Activated CD4-positive, alpha-beta T cell treated with anti-CD3 and anti-CD28 coated beads for 36 hours (primary cell): ENCODE measurements around the gene NCF4. TPM values are rescaled to one million over a fixed set of nuclear protein-coding genes. Genes with fewer than 3 reads are reported as not detected.
A peak's percentile ranks its signal among the peaks of the same experiment; 100 is the strongest.

ENCODE experiments used
- ATAC-seq: fragments of 200-7000 bp; cut with Tn5 transposase; one replicate; pipeline ENCODE4 v1.10.0; 2021; ENCODE audit warnings: mild to moderate bottlenecking, moderate library complexity
- CTCF ChIA-PET: fragments of 350-600 bp; sonication (Branson Sonifier 250); formaldehyde crosslinking; loops from one replicate; lab custom pipeline; 2021; ENCODE audit warnings: antibody characterized with exemption; lab: Charles Lee
- POLR2A ChIA-PET: fragments of 350-600 bp; sonication (Branson Sonifier 250); formaldehyde crosslinking; loops from one replicate; lab custom pipeline; 2021; ENCODE audit warnings: antibody characterized with exemption, inconsistent platforms; lab: Charles Lee
- DNase-seq: peaks from one replicate; pipeline ENCODE4 v3.0.0-alpha.2; 2020
- H3K27ac Mint-ChIP-seq: one replicate; pipeline ENCODE4 v1.8.0; 2021; ENCODE audit warnings: mixed read lengths
- H3K27me3 Mint-ChIP-seq: one replicate; pipeline ENCODE4 v1.8.0; 2021; ENCODE audit warnings: mixed read lengths
- H3K36me3 Mint-ChIP-seq: one replicate; pipeline ENCODE4 v1.8.0; 2021; ENCODE audit warnings: low read depth, mixed read lengths
- H3K4me1 Mint-ChIP-seq: one replicate; pipeline ENCODE4 v1.8.0; 2021; ENCODE audit warnings: mixed read lengths
- H3K4me3 Mint-ChIP-seq: one replicate; pipeline ENCODE4 v1.8.0; 2021; ENCODE audit warnings: mild to moderate bottlenecking, moderate library complexity, mixed read lengths
- H3K9me3 Mint-ChIP-seq: one replicate; pipeline ENCODE4 v1.8.0; 2021; ENCODE audit warnings: low read depth, mixed read lengths
- intact Hi-C, 2 experiments: fragments of 100-400 bp; cut with DNase I in 1 of 2; cut with micrococcal nuclease in 1 of 2; formaldehyde crosslinking; loops; one replicate each; pipeline versions ENCODE4 v1.14.2 to v1.15.1; 2022 to 2024; cut with DNase I, micrococcal nuclease
- total RNA-seq, 2 experiments: library from RNA; stranded (reverse); gene quantifications; one replicate each; pipeline ENCODE4 v1.2.3, GENCODE V29; 2021

Gene NCF4
- total RNA-seq, 2 experiments from 2014 or later = 3.8 to 3.9 TPM

DNA sequence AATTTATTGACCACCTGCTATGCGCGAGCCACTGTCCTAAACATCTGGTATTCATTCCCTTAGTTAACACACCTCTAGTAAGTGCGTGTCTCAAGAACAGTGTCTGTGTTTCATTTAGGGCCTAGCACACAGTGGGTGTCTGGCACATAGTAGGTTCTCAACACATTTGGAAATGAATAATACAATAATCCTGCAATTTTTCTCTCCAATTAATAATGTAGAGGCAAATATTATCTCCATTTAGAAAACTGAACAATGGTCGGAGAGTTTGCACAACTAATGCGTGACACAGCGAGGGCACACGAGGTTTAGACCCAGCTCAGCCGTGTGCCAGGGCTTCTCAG lies 4.0 kb upstream of the NCF4 start:
- ChIA-PET POLR2A (no interaction called here), CTCF (interaction anchor here (0.6 to 5.8 kb wide), 29 partner anchors 10 to 669 kb away, joined by 3 to 60 read pairs (median 6); partner anchors contain the start of gene IFT27)
- intact Hi-C loops = loop anchor here (1.0 to 2.0 kb wide), 4 partner anchors 74 to 342 kb away; no protein-coding TSS in a partner anchor
- H3K9me3 Mint-ChIP-seq = no peaks in the 10 kb centered on the region
- ATAC-seq = no peak
- peaks cover 2% of the 10 kb centered on the region for H3K27me3 Mint-ChIP-seq
- H3K4me1 Mint-ChIP-seq = peaks cover 33% of the 10 kb centered on the region
- H3K4me3 Mint-ChIP-seq = no peak overlapping the region
- H3K27ac Mint-ChIP-seq = no peak overlapping the region
- H3K36me3 Mint-ChIP-seq = no peaks in the 10 kb centered on the region
- no peak for DNase-seq

DNA sequence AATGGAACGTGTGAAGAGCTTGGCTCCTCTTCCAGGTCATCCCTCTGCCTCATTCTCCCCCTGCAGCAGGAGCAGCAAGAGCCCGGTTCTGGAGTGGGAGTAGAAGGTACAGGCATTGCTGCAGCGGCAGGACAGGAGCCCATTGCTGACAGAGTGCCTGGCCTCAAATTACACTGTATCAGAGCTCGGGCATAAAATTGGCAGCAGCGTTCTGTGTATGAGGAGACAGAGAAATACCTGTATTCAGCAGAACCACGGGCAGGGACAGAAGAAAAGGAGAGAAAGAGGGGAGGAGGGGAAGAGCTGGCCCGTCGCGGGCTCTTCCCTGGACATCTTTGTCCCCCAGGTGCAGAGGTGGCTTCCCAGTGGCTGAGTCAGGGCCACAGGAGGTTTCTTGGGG lies 2.6 kb upstream of the NCF4 start:
- no peak for DNase-seq
- peaks cover 30% of the 10 kb centered on the region for H3K4me1 Mint-ChIP-seq
- H3K27ac Mint-ChIP-seq = no peak overlapping the region
- intact Hi-C loops = no loop called here
- no peaks in the 10 kb centered on the region for H3K36me3 Mint-ChIP-seq
- peaks cover 2% of the 10 kb centered on the region for H3K27me3 Mint-ChIP-seq
- ChIA-PET POLR2A (no interaction called here), CTCF (interaction anchor here (0.6 to 4.0 kb wide), 8 partner anchors 21 to 1606 kb away, joined by 3 to 39 read pairs (median 4); partner anchors contain the start of gene IFT27)
- no peaks in the 10 kb centered on the region for H3K9me3 Mint-ChIP-seq
- no peak overlapping the region for H3K4me3 Mint-ChIP-seq
- no peak for ATAC-seq

DNA sequence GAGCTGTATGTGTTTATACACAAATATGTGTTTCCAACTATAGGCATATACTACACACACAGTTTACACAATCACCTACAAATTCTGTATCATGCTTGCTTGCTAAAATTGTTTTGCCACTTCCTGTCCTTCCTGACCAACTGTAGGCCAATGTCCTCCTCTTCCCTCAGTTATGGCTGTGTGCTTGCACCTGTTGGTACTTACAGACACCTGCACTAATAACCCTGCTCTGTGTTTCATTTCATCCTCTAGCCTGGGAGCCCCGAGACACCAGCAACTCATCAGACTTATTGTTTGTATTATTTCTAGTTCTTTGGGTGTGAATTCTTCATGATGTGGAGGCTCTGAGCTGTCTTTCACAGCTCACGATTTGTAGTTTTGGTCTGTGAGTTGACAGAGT lies 1.8 kb upstream of the NCF4 start:
- ATAC-seq (no peak), DNase-seq (no peak)
- CTCF ChIA-PET = interaction anchor here (1.0 to 1.9 kb wide), 5 partner anchors 10 to 118 kb away, joined by 3 to 5 read pairs (median 4); no protein-coding TSS in a partner anchor
- intact Hi-C loops = no loop called here
- Mint-ChIP-seq H3K9me3 (no peaks in the 10 kb centered on the region), H3K4me3 (no peak overlapping the region), H3K4me1 (peaks cover 25% of the 10 kb centered on the region), H3K27me3 (peaks cover 2% of the 10 kb centered on the region), H3K36me3 (no peaks in the 10 kb centered on the region), H3K27ac (no peak overlapping the region)
- POLR2A ChIA-PET = no interaction called here

DNA sequence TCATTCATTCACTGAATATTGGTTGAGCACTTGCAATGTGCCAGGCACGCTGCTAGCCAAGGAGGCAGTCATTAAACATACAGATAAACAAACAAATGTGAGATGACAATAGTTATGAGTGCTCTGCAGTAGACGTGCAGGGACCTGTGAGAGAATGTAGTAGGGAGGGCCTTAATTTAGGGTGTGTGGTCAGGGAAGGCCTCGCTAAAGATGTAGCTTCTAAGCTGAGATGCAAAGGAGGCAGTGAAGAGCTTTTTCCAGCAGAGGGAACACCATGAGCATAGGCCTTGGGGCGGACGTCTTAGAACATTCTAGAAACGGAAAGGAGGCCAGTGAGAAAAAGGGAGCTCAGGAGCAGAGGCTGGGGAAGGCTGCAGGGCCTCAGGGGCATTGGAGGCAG lies 789 bp upstream of the NCF4 start:
- ATAC-seq = no peak
- peaks cover 2% of the 10 kb centered on the region for H3K27me3 Mint-ChIP-seq
- CTCF ChIA-PET = interaction anchor here (0.6 to 1.9 kb wide), 6 partner anchors 9 to 425 kb away, joined by 3 to 5 read pairs (median 4); partner anchors contain the start of gene IFT27
- peaks cover 27% of the 10 kb centered on the region for H3K4me1 Mint-ChIP-seq
- H3K9me3 Mint-ChIP-seq = no peaks in the 10 kb centered on the region
- H3K36me3 Mint-ChIP-seq = no peaks in the 10 kb centered on the region
- intact Hi-C loops = no loop called here
- DNase-seq = no peak
- POLR2A ChIA-PET = no interaction called here
- H3K4me3 Mint-ChIP-seq = no peak overlapping the region
- peak overlapping the region; percentile 87 for H3K27ac Mint-ChIP-seq

DNA sequence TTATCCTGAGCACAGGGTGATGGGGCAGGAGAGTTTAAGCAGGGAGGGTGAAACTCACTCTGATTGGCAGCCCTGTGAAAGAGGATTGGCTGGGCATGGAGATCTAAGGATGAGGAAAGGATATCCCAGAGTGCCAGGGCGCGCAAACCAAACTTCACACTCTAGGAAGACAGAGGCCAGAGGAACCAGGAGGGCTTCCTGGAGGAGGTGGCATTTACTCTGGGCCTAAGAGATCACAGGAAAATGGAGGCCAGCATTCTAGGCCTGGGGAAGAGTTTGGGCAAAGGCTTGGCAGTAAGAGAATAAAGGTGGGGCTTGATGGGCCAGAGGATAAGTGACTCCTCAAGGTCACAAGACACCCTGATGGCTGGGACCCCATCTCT lies 377 bp upstream of the NCF4 start:
- H3K4me1 Mint-ChIP-seq = peaks cover 31% of the 10 kb centered on the region
- CTCF ChIA-PET = interaction anchor here (0.8 to 1.9 kb wide), 5 partner anchors 13 to 117 kb away, joined by 3 to 5 read pairs (median 4); partner anchors contain the start of gene IFT27
- no peaks in the 10 kb centered on the region for H3K36me3 Mint-ChIP-seq

DNA sequence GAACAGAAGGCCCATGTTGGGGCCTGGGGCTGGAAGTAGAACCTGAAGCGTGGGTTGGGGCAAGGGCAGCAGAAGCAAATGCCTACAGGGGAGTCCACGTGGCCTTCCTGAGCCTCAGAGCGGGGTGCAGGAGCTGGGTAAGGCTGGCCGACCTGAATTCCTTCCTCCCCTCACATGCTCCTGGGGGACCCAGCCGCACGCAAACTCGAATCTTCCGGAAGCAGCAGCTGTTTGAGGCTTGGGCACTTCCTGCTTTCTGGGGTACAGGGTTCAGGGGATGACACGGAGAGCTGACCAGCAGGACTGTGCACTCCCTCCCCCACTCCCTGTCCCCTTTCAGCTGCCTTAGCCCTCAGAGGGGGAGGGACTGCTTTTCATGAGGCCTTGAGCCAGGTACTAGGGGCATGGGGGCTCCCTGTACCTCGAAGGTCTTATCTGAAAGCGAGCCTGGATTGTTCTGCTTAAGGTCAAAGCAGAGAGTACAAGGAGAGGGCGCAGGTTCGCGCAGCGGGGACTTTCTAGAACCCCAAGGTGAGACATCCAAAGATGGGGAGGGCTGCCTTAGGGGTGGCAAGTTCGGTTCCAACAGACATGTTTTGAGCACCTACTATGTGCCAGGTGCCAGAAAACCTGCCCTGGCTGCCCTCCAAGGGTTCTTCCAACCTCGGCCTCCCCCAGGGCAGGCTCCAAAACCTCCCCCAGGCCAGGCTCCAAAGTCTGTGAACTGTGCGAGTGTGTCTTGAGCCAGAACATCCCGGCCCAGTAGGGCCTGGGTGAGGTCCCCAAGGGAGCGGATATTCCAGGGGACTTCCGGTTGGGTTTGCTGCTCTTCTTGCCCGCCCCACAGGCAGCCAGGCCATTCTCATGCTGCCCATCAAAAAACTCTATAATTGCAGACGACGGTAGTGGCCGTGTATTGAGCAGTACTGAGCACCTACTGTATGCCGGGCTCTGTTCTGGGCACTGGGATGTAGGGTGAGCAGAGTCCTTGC lies 1.7 kb downstream of the NCF4 start:
- intact Hi-C loops = no loop called here
- ATAC-seq (no peak), DNase-seq (no peak)
- Mint-ChIP-seq H3K36me3 (no peaks in the 10 kb centered on the region), H3K27me3 (no peaks in the 10 kb centered on the region), H3K4me1 (peaks cover 27% of the 10 kb centered on the region), H3K27ac (no peak overlapping the region), H3K4me3 (no peak overlapping the region), H3K9me3 (no peaks in the 10 kb centered on the region)
- CTCF ChIA-PET = interaction anchor here (0.6 to 1.7 kb wide), 4 partner anchors 11 to 81 kb away, joined by 3 to 4 read pairs (median 4); no protein-coding TSS in a partner anchor
- POLR2A ChIA-PET = no interaction called here

More for the DNA sequence above, 377 bp upstream of the NCF4 start:
- Mint-ChIP-seq H3K4me3 (peak overlapping the region; percentile 43), H3K27me3 (peaks cover 2% of the 10 kb centered on the region), H3K9me3 (no peaks in the 10 kb centered on the region), H3K27ac (peak overlapping the region; percentile 87)
- DNase-seq (no peak), ATAC-seq (peak; percentile 0)
- POLR2A ChIA-PET = interaction anchor here (1.2 to 1.3 kb wide), 2 partner anchors 13 to 84 kb away, joined by 3 to 7 read pairs; partner anchors contain the start of gene IFT27
- intact Hi-C loops = no loop called here

DNA sequence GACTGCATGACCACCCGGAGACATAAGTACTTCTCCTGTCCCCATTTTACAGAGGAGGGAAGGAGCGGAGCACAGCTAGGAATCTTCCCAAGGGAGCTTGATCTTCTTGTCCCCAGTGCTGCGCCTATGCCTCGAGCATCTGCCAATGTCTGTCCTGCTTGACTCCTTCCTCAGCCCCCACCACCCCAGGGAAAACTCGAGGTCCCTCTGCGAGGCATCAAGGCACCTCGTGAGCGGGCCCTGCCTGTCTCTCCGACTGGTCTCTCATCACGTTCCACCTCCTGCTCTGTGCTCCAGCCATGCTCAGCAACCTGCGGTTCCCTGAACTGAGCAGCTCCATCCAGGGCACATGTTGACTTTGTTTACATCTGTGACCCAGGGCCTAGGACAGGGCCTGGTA lies 2.5 kb downstream of the NCF4 start:
- Mint-ChIP-seq H3K4me1 (peaks cover 27% of the 10 kb centered on the region), H3K27ac (no peak overlapping the region), H3K36me3 (no peaks in the 10 kb centered on the region), H3K9me3 (no peaks in the 10 kb centered on the region), H3K4me3 (no peak overlapping the region), H3K27me3 (no peaks in the 10 kb centered on the region)
- ChIA-PET POLR2A (no interaction called here), CTCF (interaction anchor here (0.7 kb wide), 1 partner anchor 23 kb away, joined by 3 read pairs; no protein-coding TSS in a partner anchor)
- ATAC-seq (no peak), DNase-seq (no peak)
- intact Hi-C loops = no loop called here

DNA sequence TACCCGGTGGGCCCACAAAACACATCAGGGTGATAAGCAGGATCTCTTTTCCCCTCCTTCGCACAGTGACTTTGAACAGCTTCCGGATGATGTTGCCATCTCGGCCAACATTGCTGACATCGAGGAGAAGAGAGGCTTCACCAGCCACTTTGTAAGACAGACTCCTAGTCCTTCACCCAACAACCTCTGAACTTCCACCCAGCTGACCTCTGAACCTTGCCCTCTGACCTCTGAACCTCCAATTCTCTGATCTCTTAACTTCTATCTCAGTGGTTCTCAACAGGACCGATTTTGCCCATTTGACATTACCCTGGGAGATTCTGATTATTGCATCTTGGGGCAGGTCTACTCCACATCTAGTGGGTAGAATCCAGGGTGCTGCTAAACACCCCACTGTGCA lies 3.2 kb downstream of the NCF4 start:
- Mint-ChIP-seq H3K9me3 (no peaks in the 10 kb centered on the region), H3K36me3 (no peaks in the 10 kb centered on the region), H3K4me3 (no peak overlapping the region), H3K27me3 (no peaks in the 10 kb centered on the region), H3K4me1 (peaks cover 27% of the 10 kb centered on the region), H3K27ac (no peak overlapping the region)
- ATAC-seq (no peak), DNase-seq (no peak)
- POLR2A ChIA-PET = no interaction called here
- CTCF ChIA-PET = interaction anchor here (2.0 kb wide), 1 partner anchor 10 kb away, joined by 5 read pairs; no protein-coding TSS in a partner anchor
- intact Hi-C loops = no loop called here

DNA sequence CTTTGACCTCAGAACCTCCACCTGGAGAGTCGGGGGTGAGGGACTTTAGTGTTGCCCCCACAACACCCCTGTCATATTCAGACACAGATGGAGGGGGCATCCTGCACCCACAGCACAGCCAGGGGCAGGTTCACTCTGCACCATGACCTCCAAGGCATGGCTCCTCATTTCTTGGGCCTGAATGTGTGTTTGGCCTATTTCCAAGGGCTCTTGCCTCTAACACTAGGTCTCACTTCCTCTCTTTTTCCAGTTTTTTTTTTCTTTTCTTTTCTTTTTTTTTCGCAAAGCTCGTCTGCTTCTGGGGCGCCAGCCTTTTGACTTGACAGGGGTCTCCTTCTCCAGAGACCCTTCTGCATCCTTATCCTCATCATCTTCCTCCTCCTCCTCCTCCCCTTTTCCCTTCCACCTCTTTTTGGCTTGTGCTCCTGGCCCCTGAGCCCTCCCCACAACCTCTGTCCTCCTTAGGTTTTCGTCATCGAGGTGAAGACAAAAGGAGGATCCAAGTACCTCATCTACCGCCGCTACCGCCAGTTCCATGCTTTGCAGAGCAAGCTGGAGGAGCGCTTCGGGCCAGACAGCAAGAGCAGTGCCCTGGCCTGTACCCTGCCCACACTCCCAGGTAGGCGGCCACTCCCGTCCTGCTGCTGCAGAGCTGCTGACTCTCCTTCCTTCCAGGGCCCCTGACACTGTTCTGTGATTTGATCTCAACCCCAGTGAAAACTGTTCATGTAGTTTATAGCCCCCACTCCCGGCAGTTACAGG lies 3.8 kb downstream of the NCF4 start:
- Mint-ChIP-seq H3K4me3 (no peak overlapping the region), H3K36me3 (no peaks in the 10 kb centered on the region), H3K4me1 (peaks cover 27% of the 10 kb centered on the region), H3K9me3 (no peaks in the 10 kb centered on the region), H3K27me3 (no peaks in the 10 kb centered on the region), H3K27ac (no peak overlapping the region)
- CTCF ChIA-PET = interaction anchor here (2.0 kb wide), 1 partner anchor 11 kb away, joined by 5 read pairs; no protein-coding TSS in a partner anchor
- POLR2A ChIA-PET = no interaction called here
- DNase-seq (no peak), ATAC-seq (no peak)
- intact Hi-C loops = no loop called here

DNA sequence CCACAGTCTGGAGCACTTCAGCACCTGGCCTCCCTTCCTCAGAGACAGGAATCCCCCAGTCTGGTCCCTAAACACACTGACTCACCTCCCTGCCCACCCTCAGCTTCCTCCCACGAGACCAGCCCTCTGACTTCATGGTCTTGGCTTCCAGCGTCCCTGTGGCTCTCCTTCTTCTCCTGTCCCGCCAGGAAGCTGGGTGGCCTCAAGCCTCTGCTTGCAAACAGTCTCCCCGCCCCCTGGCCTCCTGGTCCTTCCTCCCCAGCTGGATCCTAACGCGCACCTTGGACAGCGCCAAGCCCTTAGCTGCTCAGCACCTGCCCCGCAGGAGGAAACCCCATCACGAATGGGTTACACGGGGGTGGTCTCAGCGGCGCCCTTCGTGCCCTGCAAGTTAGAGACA lies 4.5 kb downstream of the NCF4 start:
- Mint-ChIP-seq H3K4me1 (peaks cover 20% of the 10 kb centered on the region), H3K36me3 (no peaks in the 10 kb centered on the region), H3K4me3 (no peak overlapping the region), H3K27me3 (no peaks in the 10 kb centered on the region), H3K9me3 (no peaks in the 10 kb centered on the region), H3K27ac (no peak overlapping the region)
- POLR2A ChIA-PET = no interaction called here
- CTCF ChIA-PET = interaction anchor here (2.0 to 2.6 kb wide), 2 partner anchors 9 to 12 kb away, joined by 5 to 11 read pairs; no protein-coding TSS in a partner anchor
- intact Hi-C loops = no loop called here
- ATAC-seq = no peak
- no peak for DNase-seq

DNA sequence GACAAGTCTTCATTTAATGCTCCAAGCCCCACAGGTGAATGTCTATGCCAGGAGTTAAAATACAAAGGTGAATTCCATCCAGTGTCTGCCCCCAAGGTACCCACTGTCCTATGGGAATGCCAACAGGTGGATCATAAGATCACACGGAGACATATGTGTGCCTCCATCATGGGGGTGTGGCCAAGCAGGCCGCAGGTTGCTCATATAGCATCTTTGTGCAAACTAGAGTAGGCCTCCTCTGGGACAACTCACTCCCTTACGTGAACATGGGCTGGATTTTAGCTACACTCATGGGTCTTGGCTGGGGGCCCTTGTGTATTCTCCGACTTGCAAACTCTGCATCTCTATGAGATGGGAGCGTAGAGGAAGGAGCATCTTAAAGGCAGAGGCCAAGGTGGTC lies 6.9 kb downstream of the NCF4 start:
- Mint-ChIP-seq H3K4me3 (no peak overlapping the region), H3K9me3 (no peaks in the 10 kb centered on the region), H3K36me3 (no peaks in the 10 kb centered on the region), H3K4me1 (peaks cover 7% of the 10 kb centered on the region), H3K27me3 (no peaks in the 10 kb centered on the region), H3K27ac (no peak overlapping the region)
- intact Hi-C loops = no loop called here
- DNase-seq (no peak), ATAC-seq (no peak)
- CTCF ChIA-PET = interaction anchor here (2.6 kb wide), 1 partner anchor 11 kb away, joined by 11 read pairs; no protein-coding TSS in a partner anchor
- POLR2A ChIA-PET = no interaction called here
